NCI-H1436 (cell line): ENCODE results near the gene VGLL3.
"Not testable (repeated sequence)": the region's sequence is repeated elsewhere in the genome, so short reads cannot be mapped to it uniquely, and the experiment has no call there.

Experiments
- DNase-seq: peaks from one replicate; lab custom pipeline; 2025; lab: John Stamatoyannopoulos, UW

The VGLL3 gene

GRCh38 chr3:86989006-86989405 is 1.9 kb downstream of the VGLL3 start:
- no peak for DNase-seq

GRCh38 chr3:86988235-86988634 is 2.7 kb downstream of the VGLL3 start:
- DNase-seq, result no peak

- no peak for DNase-seq
Observed at GRCh38 chr3:86987421-86987715, 3.6 kb downstream of the VGLL3 start.

- DNase-seq, result no peak
Observed at GRCh38 chr3:86986671-86987420, 4.1 kb downstream of the VGLL3 start.

- DNase-seq, result no peak
Observed at GRCh38 chr3:86985181-86985826, 5.6 kb downstream of the VGLL3 start.

GRCh38 chr3:86984271-86984670 is 6.7 kb downstream of the VGLL3 start:
- no peak for DNase-seq

GRCh38 chr3:86982883-86983282 is 8.1 kb downstream of the VGLL3 start:
- no peak for DNase-seq

GRCh38 chr3:86978111-86978551 is 12.8 kb downstream of the VGLL3 start:
- DNase-seq, result no peak

GRCh38 chr3:86976219-86976618 is 14.7 kb downstream of the VGLL3 start:
- DNase-seq, result no peak

GRCh38 chr3:86974177-86974576 is 16.8 kb downstream of the VGLL3 start:
- not testable (repeated sequence) for DNase-seq

GRCh38 chr3:86973440-86973839 is 17.5 kb downstream of the VGLL3 start:
- no peak for DNase-seq

GRCh38 chr3:86969500-86970189 is 21.3 kb downstream of the VGLL3 start:
- no peak for DNase-seq

- no peak for DNase-seq
Observed at GRCh38 chr3:86968244-86968932, 22.6 kb downstream of the VGLL3 start.

GRCh38 chr3:86967062-86967461 is 23.9 kb downstream of the VGLL3 start:
- DNase-seq, result peak; percentile 79

- no peak for DNase-seq
Observed at GRCh38 chr3:86965166-86965565, 25.8 kb downstream of the VGLL3 start.

- DNase-seq, result no peak
Observed at GRCh38 chr3:86963611-86964010, 27.3 kb downstream of the VGLL3 start.

GRCh38 chr3:86961297-86961696 is 29.7 kb downstream of the VGLL3 start:
- DNase-seq, result no peak

- DNase-seq, result no peak
Observed at GRCh38 chr3:86960550-86960949, 30.4 kb downstream of the VGLL3 start.

GRCh38 chr3:86958534-86958933 is 32.4 kb downstream of the VGLL3 start:
- DNase-seq, result no peak

- DNase-seq, result no peak
Observed at GRCh38 chr3:86954747-86955146, 36.2 kb downstream of the VGLL3 start.

GRCh38 chr3:86954226-86954625 is 36.7 kb downstream of the VGLL3 start:
- DNase-seq, result no peak

- no peak for DNase-seq
Observed at GRCh38 chr3:86951322-86951721, 39.6 kb downstream of the VGLL3 start.

- DNase-seq, result no peak
Observed at GRCh38 chr3:86950717-86951116, 40.2 kb downstream of the VGLL3 start.
